ENCODE results near the gene FBXL14. TPM values are rescaled to one million over a fixed set of nuclear protein-coding genes. Genes with fewer than 3 reads are reported as not detected.
A peak's percentile ranks its signal among the peaks of the same experiment; 100 is the strongest.

Gene FBXL14
- 10 to 100 TPM in 1 of 2 donors, 1 to 10 TPM in 1; 10.0 to 20.4 TPM for total RNA-seq
- 18.1 TPM for polyA plus RNA-seq (2013, experiment 1 of 2)
- 16.8 TPM for polyA plus RNA-seq (2013, experiment 2 of 2)
- long read RNA-seq, experiment 1, partial matches to known transcripts, result 0 of 2 reads
- long read RNA-seq, experiment 1, other reads (novel, unspliced or antisense), result 2 of 2 reads
- long read RNA-seq, experiment 2, partial matches to known transcripts, result 0 of 46 reads
- long read RNA-seq, experiment 2, other reads (novel, unspliced or antisense), result 45 of 46 reads
- long read RNA-seq, experiment 3, result 0 reads
- long read RNA-seq, experiment 4, partial matches to known transcripts, result 0 of 1 reads
- long read RNA-seq, experiment 4, other reads (novel, unspliced or antisense), result 1 of 1 reads

- peak within 1 kb of the TSS; percentile 73 for H3K4me3 Mint-ChIP-seq
- peaks cover 45% of the 10 kb centered on the region for H3K4me1 Mint-ChIP-seq
- peaks cover 46% of the 10 kb centered on the region for H3K27me3 ChIP-seq (ENCODE audit: control insufficient read depth, insufficient read depth, low read length, poor library complexity, severe bottlenecking)
- peak within 1 kb of the TSS; percentile 84 for H3K4me3 ChIP-seq (ENCODE audit: low read length)
- peak within 1 kb of the TSS; percentile 44 for H3K9ac ChIP-seq (ENCODE audit: extremely low read depth, low read length, poor library complexity, severe bottlenecking)
- H3K36me3 ChIP-seq (ENCODE audit: control insufficient read depth, insufficient read depth, low read length), result no peaks in the 10 kb centered on the region
- no peaks in the 10 kb centered on the region for H3K9me3 ChIP-seq (ENCODE audit: control insufficient read depth, low read length)
- TF ChIP-seq CTCF (conservative IDR thresholded peaks at IDR 0.05), result no peak
- H3K9me3 Mint-ChIP-seq, result no peaks in the 10 kb centered on the region
- H3K27me3 Mint-ChIP-seq (ENCODE audit: insufficient read depth), result peaks cover 66% of the 10 kb centered on the region
- H3K4me1 ChIP-seq (ENCODE audit: control insufficient read depth, insufficient read depth, low read length), result peaks cover 13% of the 10 kb centered on the region
- peak; percentile 98 for DNase-seq
- 0% methylated on average over 18 to 115 of the region's 115 CpGs for WGBS, 2 experiments (ENCODE audit: insufficient coverage in 1 of 2, insufficient read length in 1 of 2)
- peak within 1 kb of the TSS; percentile 68 for H3K27ac Mint-ChIP-seq
- peaks cover 4% of the 10 kb centered on the region for H3K36me3 Mint-ChIP-seq (ENCODE audit: low read depth)
- H3K27ac ChIP-seq (ENCODE audit: low read depth, low read length), result peak within 1 kb of the TSS; percentile 84
These were observed at the start of gene FBXL14 for GRCh38 chr12:1594261-1595025. TSS of gene FBXL14 (minus strand) at chr12:1594581. CDS start at chr12:1594066, 515 bp downstream.

- H3K4me1 Mint-ChIP-seq, result peaks cover 30% of the 10 kb centered on the region
- no peak for DNase-seq
- H3K36me3 Mint-ChIP-seq (ENCODE audit: low read depth), result no peaks in the 10 kb centered on the region
- H3K27ac ChIP-seq (ENCODE audit: low read depth, low read length), result peak overlapping the region; percentile 59
- H3K27me3 ChIP-seq (ENCODE audit: control insufficient read depth, insufficient read depth, low read length, poor library complexity, severe bottlenecking), result no peaks in the 10 kb centered on the region
- no peak overlapping the region for H3K9ac ChIP-seq (ENCODE audit: extremely low read depth, low read length, poor library complexity, severe bottlenecking)
- no peaks in the 10 kb centered on the region for H3K9me3 ChIP-seq (ENCODE audit: control insufficient read depth, low read length)
- peaks cover 1% of the 10 kb centered on the region for H3K27me3 Mint-ChIP-seq (ENCODE audit: insufficient read depth)
- no peaks in the 10 kb centered on the region for H3K36me3 ChIP-seq (ENCODE audit: control insufficient read depth, insufficient read depth, low read length)
- no peak overlapping the region for H3K4me3 ChIP-seq (ENCODE audit: low read length)
- no peak for TF ChIP-seq CTCF (conservative IDR thresholded peaks at IDR 0.05)
- no peak overlapping the region for H3K27ac Mint-ChIP-seq
- no peak overlapping the region for H3K4me3 Mint-ChIP-seq
- peaks cover 5% of the 10 kb centered on the region for H3K4me1 ChIP-seq (ENCODE audit: control insufficient read depth, insufficient read depth, low read length)
- WGBS, 2 experiments (ENCODE audit: insufficient coverage in 1 of 2, insufficient read length in 1 of 2), result 93 to 96% methylated on average over 3 to 7 of the region's 7 CpGs
- H3K9me3 Mint-ChIP-seq, result no peaks in the 10 kb centered on the region
These were observed 49.6 kb upstream of the FBXL14 start for GRCh38 chr12:1643905-1644533.

- H3K9me3 Mint-ChIP-seq, result no peaks in the 10 kb centered on the region
- H3K9ac ChIP-seq (ENCODE audit: extremely low read depth, low read length, poor library complexity, severe bottlenecking), result no peak overlapping the region
- H3K4me3 Mint-ChIP-seq, result no peak overlapping the region
- WGBS, 2 experiments (ENCODE audit: insufficient coverage in 1 of 2, insufficient read length in 1 of 2), result 76 to 79% methylated on average over 9 of the region's 9 CpGs
- peak overlapping the region; percentile 84 for H3K27ac Mint-ChIP-seq
- no peaks in the 10 kb centered on the region for H3K36me3 Mint-ChIP-seq (ENCODE audit: low read depth)
- H3K27me3 Mint-ChIP-seq (ENCODE audit: insufficient read depth), result no peaks in the 10 kb centered on the region
- H3K9me3 ChIP-seq (ENCODE audit: control insufficient read depth, low read length), result no peaks in the 10 kb centered on the region
- H3K27me3 ChIP-seq (ENCODE audit: control insufficient read depth, insufficient read depth, low read length, poor library complexity, severe bottlenecking), result no peaks in the 10 kb centered on the region
- H3K4me1 ChIP-seq (ENCODE audit: control insufficient read depth, insufficient read depth, low read length), result peaks cover 5% of the 10 kb centered on the region
- no peaks in the 10 kb centered on the region for H3K36me3 ChIP-seq (ENCODE audit: control insufficient read depth, insufficient read depth, low read length)
- H3K4me1 Mint-ChIP-seq, result peaks cover 30% of the 10 kb centered on the region
- no peak for TF ChIP-seq CTCF (conservative IDR thresholded peaks at IDR 0.05)
- H3K27ac ChIP-seq (ENCODE audit: low read depth, low read length), result peak overlapping the region; percentile 10
- DNase-seq, result no peak
- H3K4me3 ChIP-seq (ENCODE audit: low read length), result no peak overlapping the region
These were observed 48.7 kb upstream of the FBXL14 start for GRCh38 chr12:1643043-1643442.
